PFSK-1 (cell line): ENCODE data around the gene RARRES1.

Experiments used
- FOXP2 ChIP-seq: optimal IDR thresholded peaks from 2 replicates; pipeline ENCODE3; 2011; ENCODE audit warnings: borderline replicate concordance, control low read depth, inconsistent platforms; ENCODE audit not compliant: insufficient read depth; ENCODE audit errors: extremely low read length, extremely low read depth
- POLR2AphosphoS5 ChIP-seq: IDR thresholded peaks from 2 replicates; pipeline ENCODE4 v1.6.1; 2012; ENCODE audit warnings: low read depth, mild to moderate bottlenecking, control low read depth, low read length, moderate library complexity
- REST ChIP-seq, 2 experiments: IDR thresholded peaks; 2 replicates each; pipeline versions ENCODE4 v1.6.1 to v1.8.0; 2011 to 2012; ENCODE audit warnings: low read depth in 2 of 2, low read length in 2 of 2, control low read depth in 1 of 2, inconsistent platforms in 1 of 2, mild to moderate bottlenecking in 1 of 2, moderate library complexity in 1 of 2; ENCODE audit not compliant: insufficient read depth in 1 of 2
- SIN3A ChIP-seq: IDR thresholded peaks from 2 replicates; pipeline ENCODE4 v1.6.1; 2012; ENCODE audit warnings: mild to moderate bottlenecking, low read length, moderate library complexity, borderline replicate concordance; ENCODE audit not compliant: insufficient read depth
- TAF1 ChIP-seq: IDR thresholded peaks from 2 replicates; pipeline ENCODE4 v1.6.1; 2012; ENCODE audit warnings: low read length, control low read depth, borderline replicate concordance; ENCODE audit not compliant: insufficient read depth

DNA sequence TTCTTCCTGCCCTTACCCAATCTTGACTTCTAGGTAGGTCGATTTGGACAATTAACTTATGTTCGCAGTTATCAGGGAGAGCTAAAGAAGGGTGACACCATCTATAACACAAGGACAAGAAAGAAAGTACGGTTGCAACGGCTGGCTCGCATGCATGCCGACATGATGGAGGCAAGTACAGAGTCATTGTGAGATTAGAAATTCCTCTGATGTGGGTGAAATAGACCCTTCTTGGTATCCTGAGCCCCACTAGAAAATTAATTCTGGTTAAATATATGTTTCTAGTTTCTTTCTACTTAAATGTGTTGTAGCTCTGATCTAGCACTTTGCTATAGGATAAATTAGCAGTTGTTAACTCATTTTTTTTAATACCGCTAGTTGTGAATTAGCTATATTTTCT is 73.4 kb downstream of the RARRES1 start:
- TF ChIP-seq POLR2AphosphoS5 (no peak), REST (IDR thresholded peaks at IDR 0.05; ENCODE audit: insufficient read depth in 1 of 2, low read depth in 2 of 2, low read length in 2 of 2) (no peak), TAF1 (no peak), SIN3A (no peak), FOXP2 (no peak)
